IgD-negative memory B cell (primary cell): ENCODE data around the gene CELF3. TPM values are rescaled to one million over a fixed set of nuclear protein-coding genes. Genes with fewer than 3 reads are reported as not detected.
"Not testable (repeated sequence)": the region's sequence is repeated elsewhere in the genome, so short reads cannot be mapped to it uniquely, and the experiment has no call there.

Source experiments
- H3K27ac Mint-ChIP-seq, 3 donors: one replicate each; pipeline ENCODE4 v1.8.0; 2020 to 2022; ENCODE audit warnings: mild to moderate bottlenecking in 3 of 3, mixed read lengths in 3 of 3, moderate library complexity in 1 of 3
- H3K27me3 Mint-ChIP-seq: one replicate; pipeline ENCODE4 v1.8.0; 2021; ENCODE audit warnings: mixed read lengths
- H3K36me3 Mint-ChIP-seq: one replicate; pipeline ENCODE4 v1.8.0; 2020; ENCODE audit warnings: mild to moderate bottlenecking, mixed read lengths
- H3K4me1 Mint-ChIP-seq, 3 donors: one replicate each; pipeline ENCODE4 v1.8.0; 2020 to 2022; ENCODE audit warnings: mixed read lengths in 3 of 3, mild to moderate bottlenecking in 1 of 3
- H3K4me3 Mint-ChIP-seq, 4 donors: one replicate each; pipeline ENCODE4 v1.8.0; 2020 to 2022; ENCODE audit warnings: mild to moderate bottlenecking in 4 of 4, mixed read lengths in 4 of 4, moderate library complexity in 3 of 4
- H3K9me3 Mint-ChIP-seq, 3 donors: one replicate each; pipeline ENCODE4 v1.8.0; 2020 to 2021; ENCODE audit warnings: mixed read lengths in 3 of 3, mild to moderate bottlenecking in 1 of 3
- polyA plus RNA-seq: library from polyadenylated mRNA; unstranded; fragments of 300-500 nt; fragmentation: Illumina TruSeq; gene quantifications from one replicate; pipeline ENCODE4 v1.2.3, GENCODE V29; 2021

The CELF3 gene
- polyA plus RNA-seq, 1 donor from 2014 or later: not detected

GRCh38 chr1:151693057-151693651, 23.4 kb downstream of the CELF3 start:
- Mint-ChIP-seq H3K4me1 (peaks cover 0 to 2% (median 2%) of the 10 kb centered on the region in 3 donors), H3K4me3 (no peak overlapping the region), H3K27me3 (no peaks in the 10 kb centered on the region), H3K27ac (no peak overlapping the region), H3K9me3 (no peaks in the 10 kb centered on the region), H3K36me3 (peaks cover 9% of the 10 kb centered on the region)

- H3K27me3 Mint-ChIP-seq: no peaks in the 10 kb centered on the region
- H3K4me3 Mint-ChIP-seq: no peak overlapping the region
- no peak overlapping the region for H3K27ac Mint-ChIP-seq
- peaks cover 0 to 2% (median 2%) of the 10 kb centered on the region in 3 donors for H3K4me1 Mint-ChIP-seq
- H3K36me3 Mint-ChIP-seq: peaks cover 9% of the 10 kb centered on the region
- H3K9me3 Mint-ChIP-seq: no peaks in the 10 kb centered on the region
Measured at GRCh38 chr1:151692226-151692625, 24.4 kb downstream of the CELF3 start.

- Mint-ChIP-seq H3K9me3 (no peaks in the 10 kb centered on the region), H3K4me3 (no peak overlapping the region), H3K4me1 (peaks cover 0 to 2% (median 2%) of the 10 kb centered on the region in 3 donors), H3K27ac (no peak overlapping the region), H3K27me3 (no peaks in the 10 kb centered on the region), H3K36me3 (peaks cover 9% of the 10 kb centered on the region)
Measured at GRCh38 chr1:151689494-151689893, 27.1 kb downstream of the CELF3 start.

GRCh38 chr1:151686561-151686960, 30.0 kb downstream of the CELF3 start:
- Mint-ChIP-seq H3K4me3 (no peak overlapping the region), H3K36me3 (peaks cover 5% of the 10 kb centered on the region), H3K27me3 (no peaks in the 10 kb centered on the region), H3K27ac (no peak overlapping the region), H3K4me1 (peaks cover 0 to under 1% (median under 1%) of the 10 kb centered on the region in 3 donors), H3K9me3 (no peaks in the 10 kb centered on the region)

GRCh38 chr1:151684128-151684527, 32.5 kb downstream of the CELF3 start:
- H3K9me3 Mint-ChIP-seq: no peaks in the 10 kb centered on the region
- no peaks in the 10 kb centered on the region for H3K27me3 Mint-ChIP-seq
- peaks cover 9% of the 10 kb centered on the region for H3K36me3 Mint-ChIP-seq
- H3K4me3 Mint-ChIP-seq: no peak overlapping the region
- H3K4me1 Mint-ChIP-seq: no peaks in the 10 kb centered on the region
- H3K27ac Mint-ChIP-seq: no peak overlapping the region

- not testable (repeated sequence) for H3K27ac Mint-ChIP-seq, H3K9me3 Mint-ChIP-seq, H3K27me3 Mint-ChIP-seq, H3K4me3 Mint-ChIP-seq, H3K4me1 Mint-ChIP-seq
- peaks cover 15% of the 10 kb centered on the region for H3K36me3 Mint-ChIP-seq
Measured at GRCh38 chr1:151682901-151683300, 33.7 kb downstream of the CELF3 start.

GRCh38 chr1:151681923-151682322, 34.7 kb downstream of the CELF3 start:
- Mint-ChIP-seq H3K4me3 (no peak overlapping the region), H3K36me3 (peaks cover 14% of the 10 kb centered on the region), H3K4me1 (no peaks in the 10 kb centered on the region), H3K9me3 (no peaks in the 10 kb centered on the region), H3K27ac (no peak overlapping the region), H3K27me3 (no peaks in the 10 kb centered on the region)

GRCh38 chr1:151680826-151681225, 35.8 kb downstream of the CELF3 start:
- no peak overlapping the region for H3K4me3 Mint-ChIP-seq
- no peaks in the 10 kb centered on the region for H3K27me3 Mint-ChIP-seq
- no peaks in the 10 kb centered on the region for H3K9me3 Mint-ChIP-seq
- H3K4me1 Mint-ChIP-seq: no peaks in the 10 kb centered on the region
- H3K36me3 Mint-ChIP-seq: peaks cover 12% of the 10 kb centered on the region
- H3K27ac Mint-ChIP-seq: no peak overlapping the region

- Mint-ChIP-seq H3K27ac (no peak overlapping the region), H3K36me3 (peaks cover 13% of the 10 kb centered on the region), H3K4me3 (no peak overlapping the region), H3K27me3 (no peaks in the 10 kb centered on the region), H3K9me3 (no peaks in the 10 kb centered on the region), H3K4me1 (no peaks in the 10 kb centered on the region)
Measured at GRCh38 chr1:151680391-151680790, 36.2 kb downstream of the CELF3 start.

- Mint-ChIP-seq H3K27me3 (no peaks in the 10 kb centered on the region), H3K9me3 (peaks cover 0 to 8% (median 7%) of the 10 kb centered on the region in 3 donors), H3K27ac (no peak overlapping the region), H3K4me1 (peaks cover 0 to 10% (median 0%) of the 10 kb centered on the region in 3 donors), H3K36me3 (peaks cover 34% of the 10 kb centered on the region), H3K4me3 (no peak overlapping the region)
Measured at GRCh38 chr1:151673407-151673806, 43.2 kb downstream of the CELF3 start.

- H3K4me1 Mint-ChIP-seq, H3K4me3 Mint-ChIP-seq, H3K27me3 Mint-ChIP-seq, H3K9me3 Mint-ChIP-seq: not testable (repeated sequence)
- Mint-ChIP-seq H3K27ac (peak overlapping the region in 1 of 3 donors; percentile 77), H3K36me3 (peaks cover 25% of the 10 kb centered on the region)
Measured at GRCh38 chr1:151670036-151670675, 46.4 kb downstream of the CELF3 start.

GRCh38 chr1:151668090-151668489, 48.5 kb downstream of the CELF3 start:
- Mint-ChIP-seq H3K36me3 (peaks cover 17% of the 10 kb centered on the region), H3K9me3 (peaks cover 0 to 8% (median 7%) of the 10 kb centered on the region in 3 donors), H3K27me3 (no peaks in the 10 kb centered on the region), H3K4me1 (peaks cover 0 to 9% (median 0%) of the 10 kb centered on the region in 3 donors), H3K4me3 (no peak overlapping the region), H3K27ac (no peak overlapping the region)

- Mint-ChIP-seq H3K4me3 (no peak overlapping the region), H3K27me3 (no peaks in the 10 kb centered on the region), H3K27ac (peak overlapping the region in 1 of 3 donors; percentile 86), H3K9me3 (no peaks in the 10 kb centered on the region), H3K4me1 (peaks cover 0 to 2% (median 2%) of the 10 kb centered on the region in 3 donors), H3K36me3 (peaks cover 1% of the 10 kb centered on the region)
Measured at GRCh38 chr1:151661751-151662150, 54.9 kb downstream of the CELF3 start.

GRCh38 chr1:151655371-151655770, 61.2 kb downstream of the CELF3 start:
- no peaks in the 10 kb centered on the region for H3K27me3 Mint-ChIP-seq
- no peak overlapping the region for H3K27ac Mint-ChIP-seq
- H3K36me3 Mint-ChIP-seq: peaks cover 10% of the 10 kb centered on the region
- peaks cover 7 to 13% (median 10%) of the 10 kb centered on the region in 3 donors for H3K4me1 Mint-ChIP-seq
- H3K9me3 Mint-ChIP-seq: no peaks in the 10 kb centered on the region
- no peak overlapping the region for H3K4me3 Mint-ChIP-seq

GRCh38 chr1:151653397-151653796, 63.2 kb downstream of the CELF3 start:
- no peaks in the 10 kb centered on the region for H3K9me3 Mint-ChIP-seq
- peaks cover 16% of the 10 kb centered on the region for H3K36me3 Mint-ChIP-seq
- peak overlapping the region in 1 of 4 donors; percentile 37 for H3K4me3 Mint-ChIP-seq
- H3K27me3 Mint-ChIP-seq: no peaks in the 10 kb centered on the region
- no peak overlapping the region for H3K27ac Mint-ChIP-seq
- peaks cover 7 to 13% (median 10%) of the 10 kb centered on the region in 3 donors for H3K4me1 Mint-ChIP-seq
